ENCODE measurements around the gene POLA2.
"Not testable (repeated sequence)": the region's sequence is repeated elsewhere in the genome, so short reads cannot be mapped to it uniquely, and the experiment has no call there.

Gene POLA2

DNA sequence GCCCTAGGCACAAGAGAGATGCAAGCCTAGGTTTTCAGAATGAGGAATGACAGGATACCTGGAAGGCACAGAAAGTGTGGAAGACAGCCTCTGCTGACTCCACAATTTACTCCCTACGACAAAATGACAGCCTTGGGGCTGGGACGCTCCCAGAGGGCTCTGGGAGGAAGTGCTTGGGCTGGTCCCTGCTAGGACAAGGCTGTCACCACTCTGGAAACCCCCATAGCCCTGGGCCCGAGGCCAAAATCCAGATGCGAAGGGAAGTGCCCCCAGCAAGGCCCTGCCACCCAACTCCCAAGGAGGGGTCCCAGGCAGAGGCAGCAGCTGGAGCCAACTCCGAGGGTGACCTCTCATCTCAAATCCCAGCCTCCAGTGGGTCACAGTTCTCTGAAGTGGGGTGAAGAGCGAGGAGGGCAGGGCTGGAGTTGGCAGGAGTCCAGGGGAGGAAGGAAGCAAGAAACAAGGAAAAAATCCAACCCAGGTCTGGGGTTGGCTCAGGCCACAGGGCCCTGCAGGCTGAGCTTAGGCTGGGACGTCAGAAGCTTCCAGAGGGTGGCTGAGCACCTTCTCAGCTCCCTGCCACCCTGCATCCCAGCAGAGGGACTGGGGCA lies 46.6 kb downstream of the POLA2 start:
- DNase-seq (ENCODE audit: low read depth), result no peak

DNA sequence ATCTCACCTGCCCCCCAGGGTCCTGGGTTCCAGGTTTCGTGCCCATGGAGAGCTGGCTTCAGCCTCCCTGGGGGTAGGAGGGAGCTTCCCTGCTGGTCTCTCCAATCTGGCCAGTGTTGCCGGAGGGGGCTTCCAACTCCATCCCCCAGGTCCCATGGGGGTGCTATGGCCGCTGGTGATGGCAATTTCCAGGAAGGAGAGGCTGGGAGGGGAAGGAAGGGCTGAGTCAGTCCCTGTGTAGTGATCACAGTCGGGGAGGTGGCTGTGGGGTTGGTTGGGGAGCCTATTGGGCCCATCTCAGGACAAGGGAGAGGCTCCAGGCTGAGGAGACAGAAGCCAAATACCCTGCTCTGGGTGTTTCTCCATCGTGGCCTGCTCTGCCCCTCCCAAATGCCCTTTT lies 47.2 kb downstream of the POLA2 start:
- no peak for DNase-seq (ENCODE audit: low read depth)

DNA sequence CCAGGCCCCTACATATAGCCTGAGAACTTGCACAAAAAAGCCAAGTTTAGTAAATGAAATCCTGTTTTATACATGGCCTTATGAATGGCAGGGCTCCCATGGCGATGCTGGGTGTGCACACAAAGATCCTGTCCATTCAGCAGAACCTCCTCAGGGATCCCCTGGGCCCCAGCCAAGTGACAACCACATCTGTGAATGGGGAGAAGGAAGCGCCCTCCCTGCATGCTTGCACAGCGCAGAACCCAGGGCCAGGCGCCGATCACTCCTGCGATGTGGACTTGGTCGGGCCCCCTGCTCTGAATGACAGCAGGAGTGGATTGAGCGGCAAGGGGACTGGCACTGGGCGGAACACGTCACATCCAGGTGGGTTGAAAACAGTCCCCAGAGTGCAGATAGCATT lies 48.5 kb downstream of the POLA2 start:
- no peak for DNase-seq (ENCODE audit: low read depth)

- no peak for DNase-seq (ENCODE audit: low read depth)
Observed at GRCh38 chr11:65310736-65311135, 49.0 kb downstream of the POLA2 start.

- no peak for DNase-seq (ENCODE audit: low read depth)
Observed at GRCh38 chr11:65311170-65311678, 49.5 kb downstream of the POLA2 start.

- DNase-seq (ENCODE audit: low read depth), result peak; percentile 62
Observed at GRCh38 chr11:65314501-65315203, 52.9 kb downstream of the POLA2 start, which contains the start of gene CDC42EP2. TSS of gene CDC42EP2 (plus strand) at chr11:65314866. CDS start at chr11:65320899, 6,033 bp downstream.

- peak; percentile 75 for DNase-seq (ENCODE audit: low read depth)
Observed at GRCh38 chr11:65315204-65315865, 53.6 kb downstream of the POLA2 start.

GRCh38 chr11:65315866-65316226 lies 54.1 kb downstream of the POLA2 start:
- DNase-seq (ENCODE audit: low read depth), result no peak

DNA sequence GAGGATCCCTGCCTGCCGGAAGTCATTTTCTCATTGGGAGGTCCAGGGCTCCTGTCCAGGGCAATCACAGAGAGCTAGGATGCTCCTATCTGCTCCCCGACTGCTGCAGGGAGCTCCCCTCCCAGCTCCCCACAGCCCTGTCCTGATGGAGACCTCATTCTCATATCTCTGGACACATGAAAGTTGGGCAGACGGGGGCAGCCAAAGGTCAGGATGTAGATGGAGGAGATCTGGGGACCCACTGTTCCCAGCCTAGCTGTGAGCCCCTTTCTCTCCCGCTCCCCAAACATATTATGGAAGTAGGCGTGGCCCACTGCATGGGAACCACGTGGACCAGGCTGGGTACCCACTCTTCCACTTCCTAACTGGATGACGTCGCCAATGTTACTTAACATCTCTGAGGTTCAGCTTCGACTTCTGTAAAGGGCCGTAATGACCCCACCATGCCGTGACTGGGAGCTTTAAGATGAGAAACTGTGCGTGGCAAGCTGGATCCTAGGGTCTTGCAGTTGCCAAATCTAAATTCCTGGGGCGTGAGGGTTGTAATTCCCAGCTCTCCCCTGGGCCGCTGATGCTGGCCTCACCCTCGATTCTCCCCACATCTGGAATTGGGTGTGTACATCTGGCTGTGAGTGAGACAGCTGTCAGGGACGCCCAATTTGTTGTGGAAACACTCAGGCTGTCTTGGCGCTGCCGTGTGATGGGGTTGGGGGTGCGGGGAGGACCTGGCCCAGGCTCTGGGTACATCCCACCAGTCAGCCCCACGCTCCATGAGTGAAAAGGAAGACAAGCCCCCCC lies 54.7 kb downstream of the POLA2 start:
- no peak for DNase-seq (ENCODE audit: low read depth)

DNA sequence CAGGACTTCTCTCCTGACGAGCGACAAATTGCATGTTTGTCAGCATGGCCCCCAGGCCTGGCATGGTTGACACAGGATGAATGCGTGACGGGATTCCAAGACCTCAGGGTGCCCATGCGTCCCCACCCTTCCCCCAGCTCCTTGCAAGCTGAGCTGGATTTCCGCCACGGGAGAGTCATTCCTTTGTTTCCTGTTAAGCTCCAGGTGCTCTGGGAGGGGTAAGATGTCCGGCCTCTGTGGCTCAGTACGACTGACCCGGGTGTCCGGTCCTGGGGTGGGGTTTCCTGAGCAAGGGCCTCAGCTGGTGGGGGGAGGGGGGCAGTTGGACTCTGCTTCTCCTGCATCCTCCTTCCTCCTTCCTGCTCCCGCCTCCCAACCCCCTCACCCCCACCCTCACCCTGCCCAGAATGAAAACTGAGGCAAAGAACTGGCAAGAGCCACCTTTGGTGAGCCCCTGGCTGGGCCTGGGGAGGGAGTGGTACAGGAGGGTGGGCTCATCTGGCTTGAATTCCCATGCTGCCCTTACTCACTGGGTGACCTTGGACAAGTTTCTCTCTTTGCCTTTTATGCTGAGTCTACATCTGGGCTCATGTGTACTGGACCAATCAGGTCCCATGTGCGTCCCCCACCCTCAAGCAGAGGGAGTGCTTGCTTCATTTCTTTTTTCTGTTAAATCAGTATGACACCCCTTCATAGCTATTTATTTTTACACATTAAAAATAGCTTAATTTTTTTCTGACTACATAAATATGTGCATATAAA lies 55.4 kb downstream of the POLA2 start:
- DNase-seq (ENCODE audit: low read depth), result no peak

GRCh38 chr11:65320386-65321075 lies 58.8 kb downstream of the POLA2 start:
- no peak for DNase-seq (ENCODE audit: low read depth)

DNA sequence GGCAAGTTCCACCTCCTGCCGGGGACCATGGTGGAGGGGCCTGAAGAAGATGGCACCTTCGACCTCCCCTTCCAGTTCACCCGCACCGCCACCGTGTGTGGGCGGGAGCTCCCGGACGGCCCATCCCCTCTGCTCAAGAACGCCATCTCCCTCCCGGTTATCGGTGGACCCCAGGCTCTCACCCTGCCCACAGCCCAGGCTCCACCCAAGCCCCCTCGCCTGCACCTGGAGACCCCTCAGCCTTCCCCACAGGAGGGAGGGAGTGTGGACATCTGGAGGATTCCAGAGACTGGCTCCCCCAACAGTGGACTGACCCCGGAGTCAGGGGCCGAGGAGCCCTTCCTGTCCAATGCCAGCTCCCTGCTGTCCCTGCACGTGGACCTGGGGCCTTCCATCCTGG lies 59.3 kb downstream of the POLA2 start:
- DNase-seq (ENCODE audit: low read depth), result no peak

GRCh38 chr11:65321828-65322485 lies 60.2 kb downstream of the POLA2 start:
- DNase-seq (ENCODE audit: low read depth), result no peak

GRCh38 chr11:65323813-65324212 lies 62.1 kb downstream of the POLA2 start:
- DNase-seq (ENCODE audit: low read depth), result no peak

GRCh38 chr11:65325435-65325834 lies 63.7 kb downstream of the POLA2 start:
- no peak for DNase-seq (ENCODE audit: low read depth)

- no peak for DNase-seq (ENCODE audit: low read depth)
Observed at GRCh38 chr11:65327021-65327420, 65.3 kb downstream of the POLA2 start.

DNA sequence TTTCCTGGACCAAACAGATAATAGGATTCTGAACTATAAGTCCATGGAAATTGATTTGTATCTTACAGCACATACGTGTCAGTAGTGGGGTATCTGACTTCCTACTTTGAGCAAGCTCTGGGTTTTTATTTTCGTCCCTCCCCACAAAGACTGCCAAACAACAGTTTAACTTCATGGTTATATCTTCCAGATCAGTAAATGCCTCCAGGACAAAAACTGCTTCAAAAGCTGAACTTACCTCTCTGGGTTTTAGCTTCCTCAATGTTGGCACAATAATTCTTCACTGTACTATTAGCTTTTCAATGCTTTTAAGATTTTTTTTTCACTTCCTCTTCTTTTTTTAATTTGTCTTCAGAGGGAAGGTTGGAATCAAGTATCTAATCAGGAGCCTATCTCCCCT lies 67.7 kb downstream of the POLA2 start:
- no peak for DNase-seq (ENCODE audit: low read depth)

- peak; percentile 84 for DNase-seq (ENCODE audit: low read depth)
Observed at GRCh38 chr11:65329944-65330403, 68.2 kb downstream of the POLA2 start.

GRCh38 chr11:65330544-65330943 lies 68.8 kb downstream of the POLA2 start:
- DNase-seq (ENCODE audit: low read depth), result no peak

DNA sequence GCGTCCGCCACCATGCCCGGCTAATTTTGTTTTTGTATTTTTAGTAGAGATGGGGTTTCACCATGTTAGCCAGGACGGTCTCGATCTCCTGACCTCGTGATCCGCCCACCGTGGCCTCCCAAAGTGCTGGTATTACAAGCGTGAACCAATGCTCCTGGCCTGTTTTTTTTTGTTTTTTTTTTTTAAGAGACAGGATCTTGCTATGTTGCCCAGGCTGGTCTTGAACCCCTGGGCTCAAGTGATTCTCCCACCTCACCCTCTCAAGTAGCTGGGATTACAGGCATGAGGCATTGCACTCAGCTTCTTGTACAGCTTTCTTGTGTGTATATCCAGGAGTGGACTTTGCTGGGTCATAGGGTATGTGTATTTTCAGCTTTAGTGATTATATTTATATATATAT lies 70.8 kb downstream of the POLA2 start:
- DNase-seq (ENCODE audit: low read depth), result not testable (repeated sequence)

Data from activated gamma-delta T cell treated with anti-CD3 and anti-CD28 coated beads, Interleukin-2, amount 50 U/mL, for 16 hours (primary cell).